ENCODE data around the gene SNAP25.

The SNAP25 gene

DNA sequence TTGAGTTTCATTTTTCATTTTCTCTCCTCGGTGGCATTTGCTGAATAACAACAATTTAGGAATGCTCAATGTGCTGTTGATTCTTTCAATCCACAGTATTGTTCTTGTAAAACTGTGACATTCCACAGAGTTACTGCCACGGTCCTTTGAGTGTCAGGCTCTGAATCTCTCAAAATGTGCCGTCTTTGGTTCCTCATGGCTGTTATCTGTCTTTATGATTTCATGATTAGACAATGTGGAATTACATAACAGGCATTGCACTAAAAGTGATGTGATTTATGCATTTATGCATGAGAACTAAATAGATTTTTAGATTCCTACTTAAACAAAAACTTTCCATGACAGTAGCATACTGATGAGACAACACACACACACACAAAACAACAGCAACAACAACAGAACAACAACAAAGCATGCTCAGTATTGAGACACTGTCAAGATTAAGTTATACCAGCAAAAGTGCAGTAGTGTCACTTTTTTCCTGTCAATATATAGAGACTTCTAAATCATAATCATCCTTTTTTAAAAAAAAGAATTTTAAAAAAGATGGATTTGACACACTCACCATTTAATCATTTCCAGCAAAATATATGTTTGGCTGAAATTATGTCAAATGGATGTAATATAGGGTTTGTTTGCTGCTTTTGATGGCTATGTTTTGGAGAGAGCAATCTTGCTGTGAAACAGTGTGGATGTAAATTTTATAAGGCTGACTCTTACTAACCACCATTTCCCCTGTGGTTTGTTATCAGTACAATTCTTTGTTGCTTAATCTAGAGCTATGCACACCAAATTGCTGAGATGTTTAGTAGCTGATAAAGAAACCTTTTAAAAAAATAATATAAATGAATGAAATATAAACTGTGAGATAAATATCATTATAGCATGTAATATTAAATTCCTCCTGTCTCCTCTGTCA is 88.1 kb downstream of the SNAP25 start:
- ATAC-seq (ENCODE audit: low read depth) = peak; percentile 84
- DNase-seq (ENCODE audit: low spot score) = no peak
- no peak overlapping the region for H3K4me3 ChIP-seq (ENCODE audit: severe bottlenecking)

GRCh38 chr20:10307359-10307735 is 88.7 kb downstream of the SNAP25 start:
- DNase-seq (ENCODE audit: low spot score) (no peak), ATAC-seq (ENCODE audit: low read depth) (no peak)
- H3K36me3 ChIP-seq (ENCODE audit: low read depth) = no peaks in the 10 kb centered on the region
- no peak overlapping the region for H3K4me3 ChIP-seq (ENCODE audit: severe bottlenecking)
- TF ChIP-seq, protein P1, sequence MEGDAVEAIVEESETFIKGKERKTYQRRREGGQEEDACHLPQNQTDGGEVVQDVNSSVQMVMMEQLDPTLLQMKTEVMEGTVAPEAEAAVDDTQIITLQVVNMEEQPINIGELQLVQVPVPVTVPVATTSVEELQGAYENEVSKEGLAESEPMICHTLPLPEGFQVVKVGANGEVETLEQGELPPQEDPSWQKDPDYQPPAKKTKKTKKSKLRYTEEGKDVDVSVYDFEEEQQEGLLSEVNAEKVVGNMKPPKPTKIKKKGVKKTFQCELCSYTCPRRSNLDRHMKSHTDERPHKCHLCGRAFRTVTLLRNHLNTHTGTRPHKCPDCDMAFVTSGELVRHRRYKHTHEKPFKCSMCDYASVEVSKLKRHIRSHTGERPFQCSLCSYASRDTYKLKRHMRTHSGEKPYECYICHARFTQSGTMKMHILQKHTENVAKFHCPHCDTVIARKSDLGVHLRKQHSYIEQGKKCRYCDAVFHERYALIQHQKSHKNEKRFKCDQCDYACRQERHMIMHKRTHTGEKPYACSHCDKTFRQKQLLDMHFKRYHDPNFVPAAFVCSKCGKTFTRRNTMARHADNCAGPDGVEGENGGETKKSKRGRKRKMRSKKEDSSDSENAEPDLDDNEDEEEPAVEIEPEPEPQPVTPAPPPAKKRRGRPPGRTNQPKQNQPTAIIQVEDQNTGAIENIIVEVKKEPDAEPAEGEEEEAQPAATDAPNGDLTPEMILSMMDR (IDR thresholded peaks at IDR 0.05; ENCODE audit: poor library complexity, severe bottlenecking) = no peak
- peak overlapping the region; percentile 64 for H3K27ac ChIP-seq (ENCODE audit: poor library complexity, severe bottlenecking)
- peaks cover 31% of the 10 kb centered on the region for H3K4me1 ChIP-seq (ENCODE audit: insufficient read depth, poor library complexity, severe bottlenecking)
- H3K27me3 ChIP-seq (ENCODE audit: insufficient read depth, poor library complexity, severe bottlenecking) = no peaks in the 10 kb centered on the region
- no peaks in the 10 kb centered on the region for H3K9me3 ChIP-seq (ENCODE audit: severe bottlenecking)

More for the DNA sequence above, 88.1 kb downstream of the SNAP25 start:
- Histone ChIP-seq H3K27me3 (ENCODE audit: insufficient read depth, poor library complexity, severe bottlenecking) (no peaks in the 10 kb centered on the region), H3K36me3 (ENCODE audit: low read depth) (no peaks in the 10 kb centered on the region), H3K9me3 (ENCODE audit: severe bottlenecking) (no peaks in the 10 kb centered on the region), H3K27ac (ENCODE audit: poor library complexity, severe bottlenecking) (peak overlapping the region; percentile 64), H3K4me1 (ENCODE audit: insufficient read depth, poor library complexity, severe bottlenecking) (peaks cover 31% of the 10 kb centered on the region)
- TF ChIP-seq, protein P1 (IDR thresholded peaks at IDR 0.05; ENCODE audit: poor library complexity, severe bottlenecking) = no peak

DNA sequence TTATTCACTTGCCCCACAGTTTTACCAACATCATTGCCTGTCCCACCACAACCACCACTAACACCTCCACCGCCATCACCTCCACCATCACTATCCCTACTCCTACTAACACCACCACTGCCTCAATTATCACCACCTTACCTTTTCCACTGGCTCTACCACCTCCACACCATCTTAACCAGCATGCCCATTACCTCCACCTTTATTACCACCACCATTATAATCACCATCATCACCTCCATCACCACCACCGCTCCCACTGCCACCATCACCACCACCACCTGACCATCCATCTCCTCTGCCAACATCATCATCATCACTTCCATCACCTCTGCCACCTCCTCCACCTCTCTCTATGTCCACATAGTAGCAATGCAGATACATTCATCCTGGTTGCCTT is 90.0 kb downstream of the SNAP25 start:
- ATAC-seq (ENCODE audit: low read depth) = no peak
- no peaks in the 10 kb centered on the region for H3K9me3 ChIP-seq (ENCODE audit: severe bottlenecking)
- no peak for DNase-seq (ENCODE audit: low spot score)
- H3K27me3 ChIP-seq (ENCODE audit: insufficient read depth, poor library complexity, severe bottlenecking) = no peaks in the 10 kb centered on the region
- TF ChIP-seq, protein P1 (IDR thresholded peaks at IDR 0.05; ENCODE audit: poor library complexity, severe bottlenecking) = no peak
- H3K4me3 ChIP-seq (ENCODE audit: severe bottlenecking) = no peak overlapping the region
- peaks cover 31% of the 10 kb centered on the region for H3K4me1 ChIP-seq (ENCODE audit: insufficient read depth, poor library complexity, severe bottlenecking)
- peak overlapping the region; percentile 67 for H3K27ac ChIP-seq (ENCODE audit: poor library complexity, severe bottlenecking)
- H3K36me3 ChIP-seq (ENCODE audit: low read depth) = no peaks in the 10 kb centered on the region

DNA sequence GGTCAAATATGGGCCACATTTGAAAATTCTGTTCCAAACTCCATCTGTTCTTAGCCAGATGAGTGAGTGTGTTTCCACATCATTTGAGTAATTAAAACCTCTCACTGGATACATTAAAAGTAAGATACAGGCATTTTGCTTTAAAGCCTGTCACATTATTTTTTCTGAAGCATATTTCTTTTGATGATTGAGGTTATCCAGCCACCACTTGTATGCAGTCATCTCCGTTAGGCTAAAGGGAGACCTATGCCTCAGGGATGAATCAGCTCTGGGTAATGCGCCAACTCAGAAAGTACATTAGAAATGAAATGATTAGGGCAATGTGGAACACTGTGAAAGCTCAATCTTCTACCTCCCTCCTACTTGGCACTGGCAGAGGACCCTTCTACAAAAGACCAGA is 90.7 kb downstream of the SNAP25 start:
- H3K27ac ChIP-seq (ENCODE audit: poor library complexity, severe bottlenecking) = peak overlapping the region; percentile 67
- H3K4me1 ChIP-seq (ENCODE audit: insufficient read depth, poor library complexity, severe bottlenecking) = peaks cover 31% of the 10 kb centered on the region
- no peak overlapping the region for H3K4me3 ChIP-seq (ENCODE audit: severe bottlenecking)
- ATAC-seq (ENCODE audit: low read depth) = peak; percentile 93
- H3K36me3 ChIP-seq (ENCODE audit: low read depth) = no peaks in the 10 kb centered on the region
- no peaks in the 10 kb centered on the region for H3K9me3 ChIP-seq (ENCODE audit: severe bottlenecking)
- H3K27me3 ChIP-seq (ENCODE audit: insufficient read depth, poor library complexity, severe bottlenecking) = no peaks in the 10 kb centered on the region
- DNase-seq (ENCODE audit: low spot score) = no peak
- TF ChIP-seq, protein P1 (IDR thresholded peaks at IDR 0.05; ENCODE audit: poor library complexity, severe bottlenecking) = no peak

DNA sequence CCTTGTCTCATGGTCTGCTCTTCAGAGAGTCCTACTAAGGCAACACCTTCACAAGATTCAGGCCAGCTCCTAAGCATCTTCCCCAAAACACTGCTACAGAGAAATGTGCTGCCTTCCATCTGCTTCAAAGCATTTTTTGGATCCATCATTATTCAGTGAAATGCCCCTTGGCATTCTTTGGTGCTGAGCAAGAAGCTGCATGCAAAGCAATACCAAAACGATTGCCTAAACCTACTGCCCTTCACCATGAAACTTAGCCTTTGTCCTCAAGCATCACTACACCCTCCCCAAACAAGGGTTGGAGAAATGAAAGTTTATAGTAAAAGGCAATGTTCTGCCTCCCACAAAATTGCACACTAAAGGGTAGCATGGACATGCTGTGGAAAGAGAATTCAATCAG is 93.5 kb downstream of the SNAP25 start:
- TF ChIP-seq, protein P1 (IDR thresholded peaks at IDR 0.05; ENCODE audit: poor library complexity, severe bottlenecking) = no peak
- Histone ChIP-seq H3K4me1 (ENCODE audit: insufficient read depth, poor library complexity, severe bottlenecking) (peaks cover 19% of the 10 kb centered on the region), H3K36me3 (ENCODE audit: low read depth) (no peaks in the 10 kb centered on the region), H3K9me3 (ENCODE audit: severe bottlenecking) (no peaks in the 10 kb centered on the region), H3K4me3 (ENCODE audit: severe bottlenecking) (no peak overlapping the region), H3K27me3 (ENCODE audit: insufficient read depth, poor library complexity, severe bottlenecking) (no peaks in the 10 kb centered on the region), H3K27ac (ENCODE audit: poor library complexity, severe bottlenecking) (no peak overlapping the region)
- ATAC-seq (ENCODE audit: low read depth) = no peak
- no peak for DNase-seq (ENCODE audit: low spot score)
